Stromal cell of bone marrow (primary cell): ENCODE measurements around the gene AFF4.

ENCODE experiments used
- DNase-seq: peaks from one replicate; pipeline ENCODE4 v3.0.0-alpha.2; 2012; ENCODE audit warnings: low read depth

AFF4 gene

DNA sequence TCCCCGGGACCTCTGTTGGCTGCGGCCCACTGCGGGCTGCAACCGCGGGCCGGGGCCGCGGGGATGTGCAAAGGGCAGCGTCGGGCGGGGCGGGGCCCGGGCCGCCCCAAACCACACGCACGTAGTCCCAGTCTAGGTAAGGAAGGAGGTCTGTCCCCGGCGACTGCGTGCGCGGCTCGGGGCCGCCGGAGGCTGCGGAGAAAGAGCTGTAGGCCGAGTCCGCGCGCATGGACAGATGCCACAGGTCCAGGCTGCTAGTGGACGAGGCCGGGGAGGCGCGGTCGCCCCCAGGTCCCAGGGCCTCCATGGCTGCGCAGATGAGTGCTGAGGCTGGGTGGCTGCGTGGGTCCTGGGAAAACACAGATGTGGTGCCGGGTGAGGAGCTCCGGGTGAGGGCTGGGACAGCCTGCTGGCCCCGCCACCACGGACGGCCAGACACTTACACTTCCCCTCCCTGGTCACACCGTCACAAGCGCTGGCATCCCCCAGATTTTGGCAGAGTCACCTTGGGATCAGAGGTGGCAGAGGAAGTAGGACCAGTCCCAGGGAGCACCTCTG, 137.5 kb downstream of the AFF4 start:
- no peak for DNase-seq
